ENCODE data around the gene DLG1. TPM values are rescaled to one million over a fixed set of nuclear protein-coding genes. Genes with fewer than 3 reads are reported as not detected.
A peak's percentile ranks its signal among the peaks of the same experiment; 100 is the strongest.

The DLG1 gene
- total RNA-seq, 1 donor from 2014 or later: 77.5 TPM

DNA sequence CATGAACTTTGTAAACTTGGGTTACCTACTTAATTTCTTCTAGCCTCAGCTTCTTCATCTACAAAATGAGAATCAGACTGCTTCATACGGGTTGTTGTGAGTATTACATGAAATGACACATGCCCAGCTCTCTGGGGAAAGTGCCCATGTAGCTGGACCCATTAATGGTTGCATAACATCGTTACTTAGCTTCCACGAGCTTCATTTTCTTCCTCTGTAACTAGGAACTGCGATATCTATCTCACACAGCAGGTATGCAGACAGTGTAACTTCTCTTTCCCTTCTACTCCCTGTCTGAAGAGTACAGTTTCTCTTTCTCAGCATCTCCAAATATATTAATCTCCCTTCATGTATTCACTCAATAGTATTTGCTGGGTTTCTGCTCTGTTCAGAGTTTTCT is 37.9 kb upstream of the DLG1 start:
- DNase-seq: no peak
- no peak overlapping the region for H3K4me3 ChIP-seq
- TF ChIP-seq, protein P1, sequence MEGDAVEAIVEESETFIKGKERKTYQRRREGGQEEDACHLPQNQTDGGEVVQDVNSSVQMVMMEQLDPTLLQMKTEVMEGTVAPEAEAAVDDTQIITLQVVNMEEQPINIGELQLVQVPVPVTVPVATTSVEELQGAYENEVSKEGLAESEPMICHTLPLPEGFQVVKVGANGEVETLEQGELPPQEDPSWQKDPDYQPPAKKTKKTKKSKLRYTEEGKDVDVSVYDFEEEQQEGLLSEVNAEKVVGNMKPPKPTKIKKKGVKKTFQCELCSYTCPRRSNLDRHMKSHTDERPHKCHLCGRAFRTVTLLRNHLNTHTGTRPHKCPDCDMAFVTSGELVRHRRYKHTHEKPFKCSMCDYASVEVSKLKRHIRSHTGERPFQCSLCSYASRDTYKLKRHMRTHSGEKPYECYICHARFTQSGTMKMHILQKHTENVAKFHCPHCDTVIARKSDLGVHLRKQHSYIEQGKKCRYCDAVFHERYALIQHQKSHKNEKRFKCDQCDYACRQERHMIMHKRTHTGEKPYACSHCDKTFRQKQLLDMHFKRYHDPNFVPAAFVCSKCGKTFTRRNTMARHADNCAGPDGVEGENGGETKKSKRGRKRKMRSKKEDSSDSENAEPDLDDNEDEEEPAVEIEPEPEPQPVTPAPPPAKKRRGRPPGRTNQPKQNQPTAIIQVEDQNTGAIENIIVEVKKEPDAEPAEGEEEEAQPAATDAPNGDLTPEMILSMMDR (IDR thresholded peaks at IDR 0.05): no peak
- H3K4me1 ChIP-seq: peaks cover 3% of the 10 kb centered on the region
- intact Hi-C loops (cut with DNase I): no loop called here
- H3K36me3 ChIP-seq: no peaks in the 10 kb centered on the region
- ATAC-seq: no peak
- H3K27me3 ChIP-seq: no peaks in the 10 kb centered on the region
- no peak overlapping the region for H3K27ac ChIP-seq
- H3K9me3 ChIP-seq: no peaks in the 10 kb centered on the region

DNA sequence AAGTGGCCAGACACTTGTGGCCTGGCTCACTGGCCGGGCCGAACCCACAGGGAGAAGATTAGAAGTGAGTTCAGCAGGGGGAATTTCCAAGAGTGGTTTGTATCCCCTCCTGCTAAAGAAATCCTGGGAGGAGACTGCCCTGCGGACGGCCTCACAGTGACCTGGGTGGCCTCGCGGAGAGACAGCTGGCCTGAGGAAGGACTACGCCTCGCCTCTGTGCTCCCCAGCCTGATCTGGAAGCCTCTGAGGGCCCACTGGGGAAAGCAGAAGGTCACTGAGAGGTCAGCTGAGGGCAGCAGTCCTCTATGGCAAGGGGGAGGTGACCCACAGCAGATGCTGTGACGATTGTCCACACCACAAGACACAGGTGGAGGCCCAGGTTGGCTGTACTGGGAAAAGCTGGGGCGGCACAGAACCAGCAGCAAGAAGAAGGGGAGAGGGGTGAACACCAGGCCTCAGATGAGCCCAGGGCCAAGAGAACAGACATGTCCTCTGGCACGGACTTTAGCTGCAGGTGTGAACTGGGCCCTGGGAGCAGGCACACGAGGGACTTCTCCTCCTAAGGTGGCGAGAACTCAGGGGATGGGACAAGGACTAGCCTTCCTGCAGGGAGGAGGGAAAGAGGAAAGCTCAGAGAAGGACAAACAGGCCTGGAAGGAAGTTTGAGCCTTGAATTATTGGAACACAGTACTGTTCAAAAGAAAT is 37.2 kb upstream of the DLG1 start:
- no peak for DNase-seq

DNA sequence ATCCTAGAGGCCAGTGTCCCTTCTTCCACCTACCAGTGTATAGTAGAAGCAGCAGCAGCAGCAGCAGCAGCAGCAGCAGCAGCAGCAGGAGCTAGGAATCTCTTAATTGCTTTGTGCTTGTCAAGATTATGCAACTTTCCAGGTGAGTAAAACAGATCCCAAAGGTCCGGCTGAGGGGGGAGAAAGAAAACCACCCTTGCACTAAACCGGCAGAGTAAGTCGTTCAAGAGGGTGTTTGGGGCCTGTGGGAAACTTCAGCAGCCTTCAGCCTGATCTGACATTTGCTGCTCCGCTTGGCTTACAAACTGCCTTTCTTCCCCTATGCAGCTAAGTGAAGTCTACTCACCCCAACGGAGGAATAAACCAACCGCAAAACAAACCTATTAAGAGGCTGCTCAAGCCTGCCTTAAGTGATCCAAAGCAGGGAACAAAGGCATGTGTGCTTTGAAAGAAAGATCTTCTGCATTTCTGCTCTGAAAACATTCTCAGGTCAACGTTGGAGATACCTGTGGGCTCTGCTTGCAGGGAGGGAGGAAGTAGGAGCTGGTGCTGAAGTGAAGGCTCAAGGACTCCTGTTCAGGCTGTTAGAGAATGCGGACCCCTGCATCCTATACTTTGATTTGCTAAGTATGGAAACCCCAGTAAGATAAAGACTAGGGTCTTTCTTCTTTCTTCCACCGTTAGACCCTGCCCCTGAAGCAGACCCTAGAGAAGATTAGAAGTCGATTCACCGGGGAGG is 35.7 kb upstream of the DLG1 start:
- Histone ChIP-seq H3K36me3 (no peaks in the 10 kb centered on the region), H3K27me3 (no peaks in the 10 kb centered on the region), H3K4me3 (no peak overlapping the region), H3K27ac (no peak overlapping the region), H3K9me3 (no peaks in the 10 kb centered on the region), H3K4me1 (no peaks in the 10 kb centered on the region)
- TF ChIP-seq, protein P1 (IDR thresholded peaks at IDR 0.05): no peak
- ATAC-seq (peak; percentile 78), DNase-seq (peak; percentile 57)
- intact Hi-C loops (cut with DNase I): no loop called here

More for the DNA sequence above, 37.2 kb upstream of the DLG1 start:
- Histone ChIP-seq H3K4me3 (no peak overlapping the region), H3K4me1 (peaks cover 3% of the 10 kb centered on the region), H3K27ac (no peak overlapping the region), H3K27me3 (no peaks in the 10 kb centered on the region), H3K9me3 (no peaks in the 10 kb centered on the region), H3K36me3 (no peaks in the 10 kb centered on the region)
- no peak for ATAC-seq
- intact Hi-C loops (cut with DNase I): no loop called here
- TF ChIP-seq, protein P1 (IDR thresholded peaks at IDR 0.05): no peak

DNA sequence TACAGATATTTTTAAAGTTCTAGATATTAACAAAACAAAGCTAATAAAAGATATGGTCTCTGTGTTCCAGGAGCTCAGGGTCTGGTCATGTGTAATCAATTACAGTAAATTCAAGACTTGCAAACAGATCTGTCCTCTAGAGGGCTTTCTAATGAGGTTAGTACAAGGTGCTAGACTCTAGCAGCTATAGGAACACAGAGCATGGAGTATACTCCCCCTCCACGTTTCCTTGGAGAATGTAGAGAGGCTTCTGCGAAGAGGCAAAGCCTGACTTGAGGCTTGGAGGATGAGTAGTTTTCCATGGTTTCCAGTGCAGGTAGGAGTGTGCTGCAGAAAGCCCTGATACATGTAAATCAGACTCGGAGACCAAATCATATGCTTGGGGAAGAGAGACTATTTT is 32.7 kb upstream of the DLG1 start:
- TF ChIP-seq, protein P1 (IDR thresholded peaks at IDR 0.05): no peak
- Histone ChIP-seq H3K36me3 (no peaks in the 10 kb centered on the region), H3K27me3 (no peaks in the 10 kb centered on the region), H3K9me3 (no peaks in the 10 kb centered on the region), H3K27ac (no peak overlapping the region), H3K4me3 (no peak overlapping the region), H3K4me1 (no peaks in the 10 kb centered on the region)
- DNase-seq (no peak), ATAC-seq (no peak)
- intact Hi-C loops (cut with DNase I): no loop called here

DNA sequence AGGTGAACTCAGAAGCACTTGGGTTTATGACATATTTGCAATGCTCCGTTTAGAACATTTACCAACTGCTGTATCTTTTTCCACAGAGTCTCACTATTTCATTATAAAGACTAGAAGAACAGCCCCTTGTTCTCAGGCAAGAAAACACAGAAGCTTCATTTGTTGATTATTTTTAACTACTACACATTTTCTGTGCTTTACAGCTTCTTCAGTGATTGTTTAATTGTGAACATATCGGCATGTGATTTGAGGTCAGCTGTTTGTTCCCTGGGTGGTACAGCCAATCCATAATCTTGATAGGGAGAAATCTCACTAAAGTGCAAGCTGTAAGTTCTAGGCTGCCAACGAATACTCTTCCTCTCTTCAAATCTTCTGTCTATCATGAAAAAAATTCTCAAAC is 31.0 kb upstream of the DLG1 start:
- ATAC-seq (no peak), DNase-seq (no peak)
- TF ChIP-seq, protein P1 (IDR thresholded peaks at IDR 0.05): no peak
- no peaks in the 10 kb centered on the region for H3K9me3 ChIP-seq
- no peaks in the 10 kb centered on the region for H3K4me1 ChIP-seq
- no peaks in the 10 kb centered on the region for H3K27me3 ChIP-seq
- no peaks in the 10 kb centered on the region for H3K36me3 ChIP-seq
- intact Hi-C loops (cut with DNase I): no loop called here
- no peak overlapping the region for H3K27ac ChIP-seq
- H3K4me3 ChIP-seq: no peak overlapping the region
